ENCODE results near the gene TUBGCP4. TPM values are rescaled to one million over a fixed set of nuclear protein-coding genes. Genes with fewer than 3 reads are reported as not detected.

The TUBGCP4 gene
- total RNA-seq, 2 donors from 2014 or later, result 13.5 to 13.8 TPM

GRCh38 chr15:43410572-43411214 is 39.8 kb downstream of the TUBGCP4 start:
- WGBS, result 80% methylated on average over 5 of the region's 5 CpGs
- intact Hi-C loops (cut with DNase I), result no loop called here
- H3K36me3 ChIP-seq, result peaks cover 0 to 9% of the 10 kb centered on the region in 2 donors

GRCh38 chr15:43412096-43412495 is 41.2 kb downstream of the TUBGCP4 start:
- Histone ChIP-seq H3K9me3 (no peaks in the 10 kb centered on the region), H3K27me3 (replicated peaks; ENCODE audit: insufficient read depth) (no peaks in the 10 kb centered on the region), H3K27ac (no peak overlapping the region), H3K4me3 (no peak overlapping the region), H3K4me1 (replicated peaks) (no peaks in the 10 kb centered on the region), H3K36me3 (peaks cover 0 to 9% of the 10 kb centered on the region in 2 donors)
- TF ChIP-seq POLR2AphosphoS5 (IDR thresholded peaks at IDR 0.05) (no peak), CTCF (IDR thresholded peaks at IDR 0.05) (no peak), POLR2A (IDR thresholded peaks at IDR 0.05) (no peak)
- DNase-seq (ENCODE audit: low spot score), result no peak
- 96% methylated on average over 1 of the region's 1 CpG for WGBS
- intact Hi-C loops (cut with DNase I), result no loop called here

More at GRCh38 chr15:43410572-43411214, 39.8 kb downstream of the TUBGCP4 start:
- Histone ChIP-seq H3K27ac (no peak overlapping the region), H3K9me3 (no peaks in the 10 kb centered on the region), H3K27me3 (replicated peaks; ENCODE audit: insufficient read depth) (no peaks in the 10 kb centered on the region), H3K4me1 (replicated peaks) (no peaks in the 10 kb centered on the region), H3K4me3 (no peak overlapping the region)
- TF ChIP-seq POLR2AphosphoS5 (IDR thresholded peaks at IDR 0.05) (no peak), POLR2A (IDR thresholded peaks at IDR 0.05) (no peak), CTCF (IDR thresholded peaks at IDR 0.05) (no peak)
- DNase-seq (ENCODE audit: low spot score), result no peak

GRCh38 chr15:43414196-43414595 is 43.3 kb downstream of the TUBGCP4 start:
- H3K36me3 ChIP-seq, result peaks cover 0 to 9% of the 10 kb centered on the region in 2 donors
- DNase-seq (ENCODE audit: low spot score), result no peak
- no peaks in the 10 kb centered on the region for H3K9me3 ChIP-seq
- H3K4me1 ChIP-seq (replicated peaks), result no peaks in the 10 kb centered on the region
- no peak overlapping the region for H3K4me3 ChIP-seq
- TF ChIP-seq POLR2A (IDR thresholded peaks at IDR 0.05), result no peak
- TF ChIP-seq POLR2AphosphoS5 (IDR thresholded peaks at IDR 0.05), result no peak
- TF ChIP-seq CTCF (IDR thresholded peaks at IDR 0.05), result no peak
- no peaks in the 10 kb centered on the region for H3K27me3 ChIP-seq (replicated peaks; ENCODE audit: insufficient read depth)
- no peak overlapping the region for H3K27ac ChIP-seq
- intact Hi-C loops (cut with DNase I), result no loop called here

GRCh38 chr15:43420435-43420834 is 49.5 kb downstream of the TUBGCP4 start:
- H3K4me3 ChIP-seq, result no peak overlapping the region
- 91% methylated on average over 10 of the region's 10 CpGs for WGBS
- H3K27me3 ChIP-seq (replicated peaks; ENCODE audit: insufficient read depth), result no peaks in the 10 kb centered on the region
- H3K27ac ChIP-seq, result no peak overlapping the region
- TF ChIP-seq POLR2AphosphoS5 (IDR thresholded peaks at IDR 0.05), result no peak
- DNase-seq (ENCODE audit: low spot score), result no peak
- no peaks in the 10 kb centered on the region for H3K9me3 ChIP-seq
- no peaks in the 10 kb centered on the region for H3K4me1 ChIP-seq (replicated peaks)
- intact Hi-C loops (cut with DNase I), result no loop called here
- peaks cover 3 to 14% of the 10 kb centered on the region in 2 donors for H3K36me3 ChIP-seq

- 98% methylated on average over 7 of the region's 7 CpGs for WGBS
- Histone ChIP-seq H3K36me3 (peaks cover 3 to 14% of the 10 kb centered on the region in 2 donors), H3K27me3 (replicated peaks; ENCODE audit: insufficient read depth) (no peaks in the 10 kb centered on the region)
These were observed 50.0 kb downstream of the TUBGCP4 start for GRCh38 chr15:43420876-43421275.

More at GRCh38 chr15:43420876-43421275, 50.0 kb downstream of the TUBGCP4 start:
- intact Hi-C loops (cut with DNase I), result no loop called here
- Histone ChIP-seq H3K4me1 (replicated peaks) (no peaks in the 10 kb centered on the region), H3K9me3 (no peaks in the 10 kb centered on the region), H3K27ac (no peak overlapping the region), H3K4me3 (no peak overlapping the region)
- DNase-seq (ENCODE audit: low spot score), result no peak
- TF ChIP-seq POLR2AphosphoS5 (IDR thresholded peaks at IDR 0.05), result no peak
- TF ChIP-seq POLR2A (IDR thresholded peaks at IDR 0.05), result no peak
- no peak for TF ChIP-seq CTCF (IDR thresholded peaks at IDR 0.05)
